ENCODE measurements around the gene ASB15.

Gene ASB15

GRCh38 chr7:123663200-123663599 lies 61.6 kb downstream of the ASB15 start:
- DNase-seq (ENCODE audit: low read depth in 2 of 2), result no peak

- no peak for DNase-seq (ENCODE audit: low read depth in 2 of 2)
These were observed 63.5 kb downstream of the ASB15 start for GRCh38 chr7:123665157-123665556.

- DNase-seq (ENCODE audit: low read depth in 2 of 2), result no peak
These were observed 64.3 kb downstream of the ASB15 start for GRCh38 chr7:123665896-123666295.

GRCh38 chr7:123666492-123666891 lies 64.9 kb downstream of the ASB15 start:
- DNase-seq (ENCODE audit: low read depth in 2 of 2), result no peak

GRCh38 chr7:123669485-123669884 lies 67.9 kb downstream of the ASB15 start:
- DNase-seq (ENCODE audit: low read depth in 2 of 2), result no peak

GRCh38 chr7:123673137-123673732 lies 71.6 kb downstream of the ASB15 start:
- no peak for DNase-seq (ENCODE audit: low read depth in 2 of 2)

- no peak for DNase-seq (ENCODE audit: low read depth in 2 of 2)
These were observed 72.3 kb downstream of the ASB15 start for GRCh38 chr7:123673752-123674398.

GRCh38 chr7:123674399-123675180 lies 73.0 kb downstream of the ASB15 start:
- DNase-seq (ENCODE audit: low read depth in 2 of 2), result no peak

- no peak for DNase-seq (ENCODE audit: low read depth in 2 of 2)
These were observed 73.5 kb downstream of the ASB15 start for GRCh38 chr7:123675181-123675473.

- DNase-seq (ENCODE audit: low read depth in 2 of 2), result no peak
These were observed 75.6 kb downstream of the ASB15 start for GRCh38 chr7:123677061-123677715.

GRCh38 chr7:123679614-123680013 lies 78.0 kb downstream of the ASB15 start:
- no peak for DNase-seq (ENCODE audit: low read depth in 2 of 2)

GRCh38 chr7:123680580-123680979 lies 79.0 kb downstream of the ASB15 start:
- DNase-seq (ENCODE audit: low read depth in 2 of 2), result no peak

GRCh38 chr7:123681561-123681960 lies 79.9 kb downstream of the ASB15 start:
- no peak for DNase-seq (ENCODE audit: low read depth in 2 of 2)

GRCh38 chr7:123682690-123683089 lies 81.1 kb downstream of the ASB15 start:
- DNase-seq (ENCODE audit: low read depth in 2 of 2), result no peak

GRCh38 chr7:123687161-123687560 lies 85.5 kb downstream of the ASB15 start:
- DNase-seq (ENCODE audit: low read depth in 2 of 2), result no peak

- no peak for DNase-seq (ENCODE audit: low read depth in 2 of 2)
These were observed 86.1 kb downstream of the ASB15 start for GRCh38 chr7:123687727-123688126.

Measured in stimulated activated CD4-positive, alpha-beta T cell treated with anti-CD3 and anti-CD28 coated beads, Interleukin-12 subunit alpha, Interleukin-12 subunit beta, amount 100 ng/mL, for 24 hours (primary cell).